Lung (tissue), 12 donors: ENCODE data around the gene MERTK. TPM values are rescaled to one million over a fixed set of nuclear protein-coding genes. Genes with fewer than 3 reads are reported as not detected.

Source experiments
- ATAC-seq: fragments of 200-7000 bp; cut with Tn5 transposase; one replicate; pipeline ENCODE4 v1.9.1; 2020; ENCODE audit warnings: moderate number of reproducible peaks; ENCODE audit not compliant: insufficient read depth, low FRiP score
- DNase-seq, 3 donors: peaks; one replicate each; pipeline ENCODE4 v3.0.0-alpha.2; 2013 to 2017
- H3K27ac ChIP-seq, 2 donors: one replicate each; pipeline ENCODE4 v1.5.1; 2013; ENCODE audit warnings: mild to moderate bottlenecking in 2 of 2, moderate library complexity in 2 of 2, control low read depth in 1 of 2, inconsistent platforms in 1 of 2, low read depth in 1 of 2, low read length in 1 of 2
- H3K27me3 ChIP-seq, 3 donors: one replicate each; pipeline ENCODE4 v1.5.1; 2013; ENCODE audit warnings: low read length in 2 of 3; ENCODE audit not compliant: control insufficient read depth in 3 of 3, insufficient read depth in 3 of 3
- H3K36me3 ChIP-seq, 4 donors: one replicate each; pipeline ENCODE4 v1.5.1; 2013; ENCODE audit warnings: low read length in 4 of 4, mild to moderate bottlenecking in 1 of 4, moderate library complexity in 1 of 4; ENCODE audit not compliant: control insufficient read depth in 4 of 4, insufficient read depth in 4 of 4
- H3K4me1 ChIP-seq, 5 donors: one replicate each; pipeline ENCODE4 v1.5.1; 2013; ENCODE audit warnings: low read length in 5 of 5, mild to moderate bottlenecking in 2 of 5, moderate library complexity in 1 of 5; ENCODE audit not compliant: control insufficient read depth in 5 of 5, insufficient read depth in 5 of 5
- H3K4me3 ChIP-seq: one replicate; pipeline ENCODE4 v1.5.1; 2013; ENCODE audit warnings: mild to moderate bottlenecking, control low read depth, moderate library complexity
- H3K9ac ChIP-seq, 2 donors: one replicate each; pipeline ENCODE4 v1.5.1; 2013; ENCODE audit warnings: low read length in 2 of 2, control low read depth in 1 of 2; ENCODE audit not compliant: insufficient read depth in 1 of 2
- H3K9me3 ChIP-seq, 4 donors: one replicate each; pipeline ENCODE4 v1.5.1; 2013; ENCODE audit warnings: low read length in 3 of 4, mild to moderate bottlenecking in 1 of 4, moderate library complexity in 1 of 4; ENCODE audit not compliant: control insufficient read depth in 4 of 4, insufficient read depth in 3 of 4
- whole genome bisulfite sequencing, 2 donors: extraction: QIAGEN DNeasy Blood & Tissue Kit; methylation state at CpG; one replicate each; pipeline ENCODE4 v1.1.7; 2013; 5-methylcytosine and 5-hydroxymethylcytosine counted together
- polyA plus RNA-seq, 2 donors: library from polyadenylated mRNA; stranded (reverse); fragments of 200-250 nt; gene quantifications; one replicate each; pipeline ENCODE4 v1.2.1, GENCODE V29; 2013
- total RNA-seq, 2 donors: library from RNA; depleted of rRNA in 1 of 2; stranded (reverse); fragments of >200 nt in 1 of 2; gene quantifications; one replicate each; pipeline ENCODE4 v1.2.1, GENCODE V29; 2014 to 2021
- TF ChIP-seq, protein P1 (sequence below): IDR thresholded peaks from 2 replicates; pipeline ENCODE4 v1.5.1; 2012; ENCODE audit warnings: mild to moderate bottlenecking; ENCODE audit errors: control extremely low read depth, extremely low read depth
- donor health status: control.
- donor health status: control.
- donor health status: Bipolar disorder and iron deficiency.
- donor health status: healthy.
- donor health status: DM: yes; HTN: yes; CAD: no.

Gene MERTK
- total and polyA plus RNA-seq, 4 donors: 5.5 to 33.1 (median 22.4) TPM

DNA sequence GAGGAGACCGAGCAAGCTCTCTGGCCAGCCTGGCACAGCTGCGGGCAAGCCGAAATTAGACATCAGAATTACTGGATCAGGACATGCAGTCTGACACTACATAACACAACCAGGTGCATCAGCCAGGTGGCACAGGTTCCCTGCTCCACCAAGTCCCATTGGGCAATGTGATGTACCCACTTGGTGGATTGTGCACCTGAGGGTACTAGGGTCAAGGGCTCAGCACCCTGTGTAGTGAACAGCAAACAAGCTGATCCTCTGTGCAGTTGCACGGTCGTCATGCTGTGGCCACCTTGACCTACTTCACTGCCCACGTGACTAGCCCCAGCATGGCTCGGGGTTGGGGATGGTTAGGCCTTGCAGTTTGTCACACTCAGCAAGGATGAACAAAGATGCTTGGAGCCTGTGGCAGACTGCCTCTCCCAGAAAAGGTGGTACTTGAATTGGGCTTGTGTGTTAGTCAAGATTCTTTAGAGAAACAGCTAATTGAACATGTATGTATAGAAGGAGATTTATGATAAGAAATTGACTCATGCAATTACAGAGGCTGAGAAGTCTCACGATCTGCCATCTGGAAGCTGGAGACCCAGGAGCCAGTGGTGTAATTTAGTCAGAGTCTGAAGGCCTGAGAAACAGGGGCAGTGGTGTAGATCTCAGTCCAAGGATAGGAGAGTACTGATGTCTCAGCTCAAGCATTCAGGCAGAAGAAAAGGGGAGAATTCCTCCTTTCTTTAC, 85.2 kb downstream of the MERTK start:
- no peak overlapping the region for H3K9ac ChIP-seq
- H3K4me3 ChIP-seq: no peak overlapping the region
- H3K27ac ChIP-seq: no peak overlapping the region
- DNase-seq (no peak), ATAC-seq (no peak)
- no peaks in the 10 kb centered on the region for H3K27me3 ChIP-seq
- H3K9me3 ChIP-seq: no peaks in the 10 kb centered on the region
- 89 to 93% methylated on average over 8 of the region's 8 CpGs for WGBS, 2 donors
- H3K4me1 ChIP-seq: peaks cover 0 to 6% (median 0%) of the 10 kb centered on the region in 5 donors
- H3K36me3 ChIP-seq: peaks cover 6 to 22% (median 12%) of the 10 kb centered on the region in 4 donors
- TF ChIP-seq, protein P1, sequence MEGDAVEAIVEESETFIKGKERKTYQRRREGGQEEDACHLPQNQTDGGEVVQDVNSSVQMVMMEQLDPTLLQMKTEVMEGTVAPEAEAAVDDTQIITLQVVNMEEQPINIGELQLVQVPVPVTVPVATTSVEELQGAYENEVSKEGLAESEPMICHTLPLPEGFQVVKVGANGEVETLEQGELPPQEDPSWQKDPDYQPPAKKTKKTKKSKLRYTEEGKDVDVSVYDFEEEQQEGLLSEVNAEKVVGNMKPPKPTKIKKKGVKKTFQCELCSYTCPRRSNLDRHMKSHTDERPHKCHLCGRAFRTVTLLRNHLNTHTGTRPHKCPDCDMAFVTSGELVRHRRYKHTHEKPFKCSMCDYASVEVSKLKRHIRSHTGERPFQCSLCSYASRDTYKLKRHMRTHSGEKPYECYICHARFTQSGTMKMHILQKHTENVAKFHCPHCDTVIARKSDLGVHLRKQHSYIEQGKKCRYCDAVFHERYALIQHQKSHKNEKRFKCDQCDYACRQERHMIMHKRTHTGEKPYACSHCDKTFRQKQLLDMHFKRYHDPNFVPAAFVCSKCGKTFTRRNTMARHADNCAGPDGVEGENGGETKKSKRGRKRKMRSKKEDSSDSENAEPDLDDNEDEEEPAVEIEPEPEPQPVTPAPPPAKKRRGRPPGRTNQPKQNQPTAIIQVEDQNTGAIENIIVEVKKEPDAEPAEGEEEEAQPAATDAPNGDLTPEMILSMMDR: no peak

DNA sequence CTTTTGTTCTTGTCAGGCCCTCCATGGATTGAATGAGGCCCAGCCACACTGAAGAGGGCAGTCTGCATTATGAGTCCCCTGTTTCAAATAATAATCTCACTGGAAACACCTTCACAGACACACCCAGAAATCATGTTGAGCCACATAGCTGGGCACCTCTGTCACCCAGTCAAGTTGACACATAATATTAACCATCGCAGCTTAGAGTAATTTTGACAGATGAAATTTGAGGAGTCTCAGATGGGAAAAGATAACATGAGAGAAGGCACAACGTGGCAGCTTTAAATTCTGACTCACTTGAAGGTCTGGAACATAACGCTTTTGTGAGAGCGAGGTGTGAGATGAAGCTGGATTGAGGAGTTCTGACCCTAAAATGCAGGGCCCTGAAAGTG, 85.8 kb downstream of the MERTK start:
- ATAC-seq: no peak
- H3K9ac ChIP-seq: no peak overlapping the region
- H3K4me1 ChIP-seq: peaks cover 0 to 6% (median 0%) of the 10 kb centered on the region in 5 donors
- H3K9me3 ChIP-seq: no peaks in the 10 kb centered on the region
- no peak for DNase-seq
- H3K4me3 ChIP-seq: no peak overlapping the region
- no peak overlapping the region for H3K27ac ChIP-seq
- peaks cover 6 to 22% (median 12%) of the 10 kb centered on the region in 4 donors for H3K36me3 ChIP-seq
- no peaks in the 10 kb centered on the region for H3K27me3 ChIP-seq
- WGBS, 2 donors: 91 to 93% methylated on average over 4 of the region's 4 CpGs
- TF ChIP-seq, protein P1: no peak

DNA sequence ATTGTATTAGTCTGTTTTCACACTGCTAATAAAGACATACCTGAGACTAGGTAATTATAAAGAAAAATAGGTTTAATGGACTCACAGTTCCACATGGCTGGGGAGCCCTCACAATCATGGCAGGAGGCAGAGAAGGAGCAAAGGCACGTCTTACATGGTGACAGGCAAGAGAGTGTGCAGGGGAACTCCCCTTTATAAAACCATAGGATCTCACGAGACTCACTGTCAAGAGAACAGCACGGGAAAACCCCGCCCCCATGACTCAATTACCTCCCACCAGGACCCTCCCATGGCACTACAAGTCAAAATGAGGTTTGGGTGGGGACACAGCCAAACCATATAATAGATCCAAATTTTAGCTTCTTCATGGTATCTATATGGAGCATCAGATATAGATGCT, 87.1 kb downstream of the MERTK start:
- Histone ChIP-seq H3K9me3 (no peaks in the 10 kb centered on the region), H3K4me3 (no peak overlapping the region), H3K4me1 (peaks cover 0 to 6% (median 0%) of the 10 kb centered on the region in 5 donors), H3K9ac (no peak overlapping the region), H3K36me3 (peaks cover 6 to 22% (median 12%) of the 10 kb centered on the region in 4 donors), H3K27ac (no peak overlapping the region), H3K27me3 (no peaks in the 10 kb centered on the region)
- ATAC-seq: no peak
- WGBS, 2 donors: 78 to 84% methylated on average over 4 of the region's 4 CpGs
- TF ChIP-seq, protein P1: no peak
- no peak for DNase-seq
